ENCODE results near the gene PLXDC1.

The PLXDC1 gene

DNA sequence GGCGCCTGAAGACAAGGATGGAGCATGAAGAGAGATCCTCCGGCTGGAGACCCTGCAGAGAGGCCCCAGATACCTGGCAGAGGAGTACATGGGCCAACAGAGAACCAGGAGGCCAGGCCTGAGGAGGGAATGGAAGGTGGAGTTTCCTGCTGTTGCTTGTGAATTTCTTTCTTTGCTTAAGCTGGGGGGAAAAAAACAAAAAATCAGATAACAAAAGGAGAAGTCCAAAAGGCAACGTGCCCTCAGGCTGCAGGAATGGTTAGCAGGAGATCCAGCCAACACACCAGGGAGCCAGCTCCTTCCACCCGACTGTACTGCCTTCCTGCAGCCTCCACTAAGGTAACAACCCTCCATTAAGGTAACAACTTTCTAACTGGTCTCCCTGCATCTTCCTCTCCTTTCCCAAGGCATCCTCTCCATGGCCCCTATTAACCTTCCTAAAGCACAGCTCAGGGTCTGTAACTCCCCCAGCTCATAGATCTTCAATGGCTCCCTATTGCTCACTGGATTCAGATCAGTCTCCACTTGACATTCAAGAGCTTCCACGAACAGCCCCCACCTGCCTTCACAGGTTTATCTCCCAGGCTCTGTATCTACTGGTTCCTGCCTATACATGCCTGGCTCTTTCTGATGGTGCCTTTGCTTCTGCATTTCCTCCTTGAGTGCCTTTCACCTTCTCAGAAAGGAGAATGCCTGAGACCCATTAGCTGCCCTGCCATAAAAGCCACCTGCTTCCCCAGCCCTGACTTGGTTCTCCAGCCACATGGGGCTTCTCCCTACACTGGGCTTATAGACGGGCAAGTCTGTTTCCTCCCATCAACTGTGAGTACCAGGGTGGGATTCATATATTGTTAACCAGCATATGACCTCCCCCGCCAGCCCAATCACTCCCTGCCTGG lies 15.2 kb upstream of the PLXDC1 start:
- Histone ChIP-seq H3K36me3 (ENCODE audit: control insufficient read depth in 1 of 2, insufficient read depth in 2 of 2, low read length in 2 of 2) (no peaks in the 10 kb centered on the region), H3K9me3 (ENCODE audit: control insufficient read depth in 1 of 2, low read length in 2 of 2) (no peaks in the 10 kb centered on the region), H3K27ac (ENCODE audit: low read length) (no peak overlapping the region), H3K4me3 (ENCODE audit: low read depth in 1 of 2, low read length in 2 of 2) (peak overlapping the region in 1 of 2 donors; percentile 71), H3K27me3 (ENCODE audit: low read depth, low read length) (no peaks in the 10 kb centered on the region), H3K4me1 (ENCODE audit: control insufficient read depth in 1 of 2, insufficient read depth in 2 of 2, low read length in 2 of 2) (peaks cover 4 to 15% of the 10 kb centered on the region in 2 donors)

DNA sequence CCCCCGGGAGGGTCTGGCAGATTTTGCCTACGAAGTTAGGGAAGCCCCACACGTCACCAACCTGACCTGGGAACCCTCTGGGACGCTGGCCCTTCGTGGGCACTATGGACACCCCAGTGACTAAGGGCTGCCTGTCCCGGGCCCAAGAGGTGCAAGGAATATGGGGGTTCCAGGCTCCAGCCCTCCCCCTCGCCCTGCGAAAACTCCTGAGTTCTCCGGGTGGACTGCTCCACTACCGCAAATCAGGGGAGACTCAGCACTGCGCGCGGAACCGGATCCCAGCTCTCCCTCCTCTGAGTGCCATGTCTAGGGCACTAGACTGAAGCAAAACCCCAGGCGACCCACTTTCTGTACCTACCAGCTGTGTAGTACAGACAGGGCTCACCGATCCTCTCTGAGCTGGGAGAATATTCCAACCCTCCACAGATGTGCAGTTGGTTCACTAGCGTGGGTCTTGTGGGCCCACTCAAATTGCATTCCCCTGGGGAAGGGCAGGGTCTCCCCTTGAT lies 14.5 kb upstream of the PLXDC1 start, which contains the start of gene ARL5C:
TSS of gene ARL5C (minus strand) at position 321 of the 509 bp plus-strand sequence. CDS start 401 bp downstream, outside the sequence.
- peak within 1 kb of the TSS; percentile 71 to 73 for H3K4me3 ChIP-seq (ENCODE audit: low read depth in 1 of 2, low read length in 2 of 2)
- no peaks in the 10 kb centered on the region for H3K27me3 ChIP-seq (ENCODE audit: low read depth, low read length)
- H3K4me1 ChIP-seq (ENCODE audit: control insufficient read depth in 1 of 2, insufficient read depth in 2 of 2, low read length in 2 of 2) = peaks cover 4 to 15% of the 10 kb centered on the region in 2 donors

DNA sequence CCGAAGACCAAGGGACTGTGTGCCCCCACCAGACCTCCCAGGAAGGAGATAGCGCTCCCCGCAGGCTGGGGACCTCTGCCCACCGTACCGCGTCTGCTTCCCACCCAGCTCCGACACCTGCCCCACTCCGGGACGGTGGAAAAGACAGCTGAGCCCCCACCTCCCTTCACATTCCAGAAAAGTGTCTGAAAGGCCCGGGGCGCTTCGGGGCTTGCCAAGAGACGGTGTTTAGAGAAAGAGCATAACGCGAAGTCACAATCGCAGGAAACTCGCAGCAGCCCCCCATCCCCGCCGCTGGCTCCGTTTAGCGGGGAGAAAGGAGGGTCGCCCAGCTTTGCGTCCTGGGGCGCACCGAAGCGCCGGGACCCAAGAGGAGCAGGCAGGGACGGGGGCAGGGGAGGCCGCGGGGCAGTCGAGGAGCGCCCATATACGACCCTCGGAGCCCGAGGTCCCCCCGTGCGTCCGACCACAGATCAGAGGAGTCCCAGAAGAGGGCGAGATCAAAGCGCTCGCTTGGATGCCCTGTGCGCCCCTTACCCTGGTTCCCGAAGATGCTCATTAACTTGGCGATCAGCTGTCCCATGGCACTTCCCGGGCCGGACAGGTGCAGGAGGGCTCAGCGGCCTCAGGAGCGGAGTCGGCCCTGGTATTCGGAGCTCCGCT lies 13.9 kb upstream of the PLXDC1 start:
- Histone ChIP-seq H3K27ac (ENCODE audit: low read length) (no peak overlapping the region), H3K4me1 (ENCODE audit: control insufficient read depth in 1 of 2, insufficient read depth in 2 of 2, low read length in 2 of 2) (peaks cover 4 to 15% of the 10 kb centered on the region in 2 donors), H3K36me3 (ENCODE audit: control insufficient read depth in 1 of 2, insufficient read depth in 2 of 2, low read length in 2 of 2) (no peaks in the 10 kb centered on the region), H3K27me3 (ENCODE audit: low read depth, low read length) (no peaks in the 10 kb centered on the region), H3K9me3 (ENCODE audit: control insufficient read depth in 1 of 2, low read length in 2 of 2) (no peaks in the 10 kb centered on the region), H3K4me3 (ENCODE audit: low read depth in 1 of 2, low read length in 2 of 2) (peak overlapping the region; percentile 71 to 73)

More for the DNA sequence above, 14.5 kb upstream of the PLXDC1 start, which contains the start of gene ARL5C:
- H3K27ac ChIP-seq (ENCODE audit: low read length) = no peak within 1 kb of the TSS
- H3K9me3 ChIP-seq (ENCODE audit: control insufficient read depth in 1 of 2, low read length in 2 of 2) = no peaks in the 10 kb centered on the region
- no peaks in the 10 kb centered on the region for H3K36me3 ChIP-seq (ENCODE audit: control insufficient read depth in 1 of 2, insufficient read depth in 2 of 2, low read length in 2 of 2)

DNA sequence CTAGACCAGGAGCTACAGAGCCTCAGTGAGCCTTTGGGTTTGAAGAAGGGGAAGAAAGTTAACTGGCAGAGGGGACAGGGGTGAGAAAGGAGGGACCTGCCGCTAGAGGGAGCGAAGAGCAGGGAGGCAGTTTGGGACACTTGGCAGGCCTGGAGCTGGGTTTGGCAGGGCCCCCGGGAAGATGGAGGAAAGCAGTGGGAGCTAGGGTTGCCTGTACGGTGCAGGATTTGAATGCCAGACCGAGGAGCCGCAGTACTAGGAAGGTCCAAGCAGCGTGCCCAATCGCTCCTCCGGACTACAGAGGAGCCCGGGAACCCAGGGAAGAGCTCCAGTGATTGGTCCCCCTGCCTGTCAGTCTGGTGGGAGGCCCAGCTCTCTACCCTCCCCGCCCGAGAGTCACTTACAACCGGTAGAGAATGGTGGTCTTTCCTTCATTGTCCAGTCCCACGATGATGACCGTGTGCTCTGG lies 13.3 kb upstream of the PLXDC1 start:
- Histone ChIP-seq H3K27me3 (ENCODE audit: low read depth, low read length) (no peaks in the 10 kb centered on the region), H3K36me3 (ENCODE audit: control insufficient read depth in 1 of 2, insufficient read depth in 2 of 2, low read length in 2 of 2) (no peaks in the 10 kb centered on the region), H3K27ac (ENCODE audit: low read length) (no peak overlapping the region), H3K4me1 (ENCODE audit: control insufficient read depth in 1 of 2, insufficient read depth in 2 of 2, low read length in 2 of 2) (peaks cover 4 to 15% of the 10 kb centered on the region in 2 donors), H3K4me3 (ENCODE audit: low read depth in 1 of 2, low read length in 2 of 2) (peak overlapping the region; percentile 71 to 73), H3K9me3 (ENCODE audit: control insufficient read depth in 1 of 2, low read length in 2 of 2) (no peaks in the 10 kb centered on the region)

GRCh38 chr17:39161962-39162361 lies 10.5 kb upstream of the PLXDC1 start:
- Histone ChIP-seq H3K4me3 (ENCODE audit: low read depth in 1 of 2, low read length in 2 of 2) (no peak overlapping the region), H3K27ac (ENCODE audit: low read length) (no peak overlapping the region), H3K4me1 (ENCODE audit: control insufficient read depth in 1 of 2, insufficient read depth in 2 of 2, low read length in 2 of 2) (peaks cover 4 to 15% of the 10 kb centered on the region in 2 donors), H3K27me3 (ENCODE audit: low read depth, low read length) (no peaks in the 10 kb centered on the region), H3K9me3 (ENCODE audit: control insufficient read depth in 1 of 2, low read length in 2 of 2) (no peaks in the 10 kb centered on the region), H3K36me3 (ENCODE audit: control insufficient read depth in 1 of 2, insufficient read depth in 2 of 2, low read length in 2 of 2) (no peaks in the 10 kb centered on the region)

GRCh38 chr17:39158623-39159022 lies 7.2 kb upstream of the PLXDC1 start:
- Histone ChIP-seq H3K4me1 (ENCODE audit: control insufficient read depth in 1 of 2, insufficient read depth in 2 of 2, low read length in 2 of 2) (no peaks in the 10 kb centered on the region), H3K4me3 (ENCODE audit: low read depth in 1 of 2, low read length in 2 of 2) (no peak overlapping the region), H3K36me3 (ENCODE audit: control insufficient read depth in 1 of 2, insufficient read depth in 2 of 2, low read length in 2 of 2) (no peaks in the 10 kb centered on the region), H3K9me3 (ENCODE audit: control insufficient read depth in 1 of 2, low read length in 2 of 2) (no peaks in the 10 kb centered on the region), H3K27me3 (ENCODE audit: low read depth, low read length) (no peaks in the 10 kb centered on the region), H3K27ac (ENCODE audit: low read length) (no peak overlapping the region)

DNA sequence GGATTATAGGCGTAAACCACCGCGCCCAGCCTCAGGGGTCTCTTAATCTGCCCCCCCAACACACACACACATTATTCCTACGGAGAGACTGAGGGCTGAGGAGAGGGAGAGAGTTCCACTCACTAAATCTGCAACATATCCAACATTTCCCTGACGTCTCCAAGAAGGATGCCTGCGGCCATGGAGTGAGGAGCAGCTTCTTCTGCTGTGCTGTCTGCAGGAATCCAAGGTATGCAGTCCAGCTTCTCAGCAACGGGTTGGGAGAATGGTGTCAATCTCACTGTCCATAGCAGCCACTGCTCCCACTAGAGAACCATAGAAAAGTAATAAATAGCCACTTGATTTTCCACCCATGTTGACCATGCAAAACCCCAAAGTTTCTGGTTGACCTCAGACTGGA lies 5.1 kb upstream of the PLXDC1 start:
- Histone ChIP-seq H3K4me3 (ENCODE audit: low read depth in 1 of 2, low read length in 2 of 2) (no peak overlapping the region), H3K36me3 (ENCODE audit: control insufficient read depth in 1 of 2, insufficient read depth in 2 of 2, low read length in 2 of 2) (no peaks in the 10 kb centered on the region), H3K27ac (ENCODE audit: low read length) (no peak overlapping the region), H3K4me1 (ENCODE audit: control insufficient read depth in 1 of 2, insufficient read depth in 2 of 2, low read length in 2 of 2) (peaks cover 0 to 19% of the 10 kb centered on the region in 2 donors), H3K27me3 (ENCODE audit: low read depth, low read length) (no peaks in the 10 kb centered on the region), H3K9me3 (ENCODE audit: control insufficient read depth in 1 of 2, low read length in 2 of 2) (no peaks in the 10 kb centered on the region)

GRCh38 chr17:39155654-39156053 lies 4.2 kb upstream of the PLXDC1 start:
- no peak overlapping the region for H3K4me3 ChIP-seq (ENCODE audit: low read depth in 1 of 2, low read length in 2 of 2)
- no peak overlapping the region for H3K27ac ChIP-seq (ENCODE audit: low read length)
- H3K27me3 ChIP-seq (ENCODE audit: low read depth, low read length) = peaks cover 5% of the 10 kb centered on the region
- no peaks in the 10 kb centered on the region for H3K9me3 ChIP-seq (ENCODE audit: control insufficient read depth in 1 of 2, low read length in 2 of 2)
- peaks cover 0 to 25% of the 10 kb centered on the region in 2 donors for H3K4me1 ChIP-seq (ENCODE audit: control insufficient read depth in 1 of 2, insufficient read depth in 2 of 2, low read length in 2 of 2)
- no peaks in the 10 kb centered on the region for H3K36me3 ChIP-seq (ENCODE audit: control insufficient read depth in 1 of 2, insufficient read depth in 2 of 2, low read length in 2 of 2)

DNA sequence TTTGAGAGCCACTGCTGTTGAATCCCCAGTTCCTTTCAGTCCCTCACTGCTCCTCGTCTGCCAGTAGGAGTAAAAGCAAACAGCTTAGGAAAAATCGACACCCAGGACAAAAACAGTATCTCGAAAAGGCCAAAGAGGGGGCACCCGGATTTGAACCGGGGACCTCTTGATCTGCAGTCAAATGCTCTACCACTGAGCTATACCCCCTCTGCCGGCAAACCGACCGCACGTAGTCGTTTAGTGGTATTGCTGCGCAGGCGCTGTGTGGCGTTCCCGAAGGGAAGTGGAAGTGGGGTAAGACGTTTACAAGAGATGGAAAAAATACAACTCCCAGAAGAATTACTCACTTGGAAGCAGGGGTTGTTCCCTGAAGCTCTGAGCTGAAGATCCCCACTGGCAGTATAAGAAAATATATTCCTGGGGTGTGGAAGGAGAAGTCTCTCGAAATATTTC lies 2.2 kb upstream of the PLXDC1 start:
- peak overlapping the region; percentile 85 for H3K27ac ChIP-seq (ENCODE audit: low read length)

DNA sequence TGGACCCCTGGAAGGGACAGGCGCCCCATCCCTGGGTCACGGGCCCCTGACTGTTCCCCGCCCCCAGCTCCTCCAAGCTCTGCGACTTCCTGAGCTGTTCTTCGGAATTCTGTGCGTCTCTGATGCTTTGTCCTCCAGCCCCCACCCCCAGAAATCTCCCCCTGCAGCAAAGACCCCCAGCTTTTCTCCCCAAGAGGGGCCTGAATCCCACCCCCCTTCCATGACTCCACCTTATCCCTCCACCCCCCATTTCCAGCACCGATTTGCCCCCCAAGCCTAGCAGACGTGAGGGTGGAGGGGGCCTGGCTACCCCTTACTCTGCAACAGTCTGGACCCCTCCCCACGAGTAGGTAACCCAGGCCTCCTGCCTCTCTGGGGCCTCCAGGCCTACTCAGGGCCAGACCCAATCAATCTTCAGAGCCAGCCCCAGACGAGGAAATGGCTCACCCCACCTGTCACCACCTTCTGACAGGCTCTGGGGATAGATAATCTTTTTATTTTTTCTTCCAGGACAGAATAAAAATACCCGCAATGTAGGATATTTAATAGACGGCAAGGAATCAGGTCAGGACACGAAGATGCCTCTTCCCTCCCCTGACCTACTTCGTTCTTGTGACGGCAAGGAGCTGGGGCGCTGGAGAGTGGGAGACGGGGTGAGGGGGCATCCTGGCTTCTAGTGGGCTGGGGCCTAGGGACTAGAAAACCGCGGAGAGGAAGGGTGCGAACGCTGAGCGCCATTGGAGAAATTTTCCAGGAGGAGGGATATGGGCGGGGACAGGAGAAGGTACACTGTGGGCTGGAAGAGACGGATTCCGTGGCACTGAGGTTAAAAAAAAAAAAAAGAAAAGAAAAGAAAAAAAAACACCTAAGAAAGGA lies 744 bp upstream of the PLXDC1 start:
- H3K9me3 ChIP-seq (ENCODE audit: control insufficient read depth in 1 of 2, low read length in 2 of 2) = no peaks in the 10 kb centered on the region
- peak overlapping the region; percentile 60 for H3K27ac ChIP-seq (ENCODE audit: low read length)
- no peaks in the 10 kb centered on the region for H3K36me3 ChIP-seq (ENCODE audit: control insufficient read depth in 1 of 2, insufficient read depth in 2 of 2, low read length in 2 of 2)
- H3K4me3 ChIP-seq (ENCODE audit: low read depth in 1 of 2, low read length in 2 of 2) = peak overlapping the region; percentile 96 to 99
- peaks cover 0 to 26% of the 10 kb centered on the region in 2 donors for H3K4me1 ChIP-seq (ENCODE audit: control insufficient read depth in 1 of 2, insufficient read depth in 2 of 2, low read length in 2 of 2)
- peaks cover 7% of the 10 kb centered on the region for H3K27me3 ChIP-seq (ENCODE audit: low read depth, low read length)

More for the DNA sequence above, 2.2 kb upstream of the PLXDC1 start:
- H3K4me1 ChIP-seq (ENCODE audit: control insufficient read depth in 1 of 2, insufficient read depth in 2 of 2, low read length in 2 of 2) = peaks cover 0 to 26% of the 10 kb centered on the region in 2 donors
- peaks cover 7% of the 10 kb centered on the region for H3K27me3 ChIP-seq (ENCODE audit: low read depth, low read length)
- no peaks in the 10 kb centered on the region for H3K9me3 ChIP-seq (ENCODE audit: control insufficient read depth in 1 of 2, low read length in 2 of 2)
- H3K4me3 ChIP-seq (ENCODE audit: low read depth in 1 of 2, low read length in 2 of 2) = peak overlapping the region; percentile 96 to 99
- H3K36me3 ChIP-seq (ENCODE audit: control insufficient read depth in 1 of 2, insufficient read depth in 2 of 2, low read length in 2 of 2) = no peaks in the 10 kb centered on the region

All from muscle layer of duodenum (tissue), 2 donors.